GM19023 (cell line): Measurements from ENCODE around the gene TNXB.
"Not testable (repeated sequence)": the region's sequence is repeated elsewhere in the genome, so short reads cannot be mapped to it uniquely, and the experiment has no call there.

ENCODE experiments used
- ATAC-seq: cut with Tn5 transposase; IDR thresholded peaks from one replicate; pipeline ENCODE4 v1.9.1; 2021; ENCODE audit warnings: mild to moderate bottlenecking, moderate library complexity; ENCODE audit not compliant: unreplicated experiment

Gene TNXB

DNA sequence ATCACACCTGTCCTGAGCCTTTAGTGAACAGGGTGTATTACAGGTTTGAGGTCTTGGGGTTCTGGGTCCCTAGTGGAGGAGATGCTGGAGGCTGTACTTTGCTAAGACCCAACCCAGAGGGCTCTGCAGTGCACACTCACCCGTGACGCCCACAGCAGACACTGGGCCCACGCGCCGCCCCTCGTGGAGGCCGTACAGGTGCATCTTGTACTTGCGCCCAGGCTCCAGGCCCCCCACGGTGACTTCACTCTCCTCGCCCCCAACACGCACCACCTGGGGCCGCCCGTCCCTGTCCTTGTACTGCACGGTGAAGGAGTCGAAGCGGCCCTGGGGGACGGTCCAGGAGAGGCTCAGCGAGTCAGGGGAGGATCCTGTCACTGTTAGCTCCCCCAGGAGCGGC lies 41.6 kb downstream of the TNXB start:
- not testable (repeated sequence) for ATAC-seq

DNA sequence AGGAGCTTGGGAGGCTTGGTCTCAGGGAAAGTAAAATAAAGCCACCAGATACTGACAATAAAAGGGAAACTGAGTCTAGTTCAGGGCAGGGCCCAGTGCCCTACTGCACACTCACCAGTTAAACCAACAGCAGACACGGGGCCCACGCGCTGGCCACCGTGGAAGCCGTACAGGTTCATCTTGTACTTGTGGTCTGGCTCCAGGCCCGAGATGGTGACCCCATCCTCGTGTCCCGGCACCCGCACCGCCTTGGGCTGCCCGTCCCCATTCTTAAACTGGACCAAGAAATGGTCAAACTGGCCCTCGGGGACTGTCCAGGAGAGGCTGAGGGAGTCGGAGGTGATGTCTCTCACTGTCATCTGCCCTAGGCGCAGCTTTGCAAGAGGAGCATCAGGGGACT lies 44.4 kb downstream of the TNXB start:
- no peak for ATAC-seq

DNA sequence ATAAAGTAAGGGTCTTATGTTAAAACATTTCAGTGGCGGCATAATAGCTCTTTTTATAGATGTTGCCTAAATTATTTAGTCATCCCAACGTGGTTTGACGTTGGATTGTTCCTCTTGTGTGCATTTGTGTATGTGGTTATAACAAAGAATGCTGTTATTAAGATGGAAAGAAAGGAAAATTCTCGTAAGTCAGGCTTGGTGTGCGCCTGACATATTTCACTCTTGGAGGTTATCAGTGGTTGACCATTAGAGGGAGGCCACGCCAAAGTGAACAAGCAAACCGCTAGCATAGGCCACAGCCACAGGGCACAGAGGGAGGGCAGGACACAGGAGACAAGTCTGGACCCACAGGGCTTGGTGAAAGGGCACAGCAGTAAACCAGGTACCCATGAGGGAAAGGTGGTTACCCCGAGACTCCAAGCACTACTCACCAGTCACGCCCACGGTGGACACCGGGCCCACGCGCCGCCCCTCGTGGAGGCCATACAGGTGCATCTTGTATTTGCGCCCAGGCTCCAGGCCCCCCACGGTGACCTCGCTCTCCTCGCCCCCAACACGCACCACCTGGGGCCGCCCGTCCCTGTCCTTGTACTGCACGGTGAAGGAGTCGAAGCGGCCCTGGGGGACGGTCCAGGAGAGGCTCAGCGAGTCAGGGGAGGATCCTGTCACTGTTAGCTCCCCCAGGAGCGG lies 48.0 kb downstream of the TNXB start:
- no peak for ATAC-seq

DNA sequence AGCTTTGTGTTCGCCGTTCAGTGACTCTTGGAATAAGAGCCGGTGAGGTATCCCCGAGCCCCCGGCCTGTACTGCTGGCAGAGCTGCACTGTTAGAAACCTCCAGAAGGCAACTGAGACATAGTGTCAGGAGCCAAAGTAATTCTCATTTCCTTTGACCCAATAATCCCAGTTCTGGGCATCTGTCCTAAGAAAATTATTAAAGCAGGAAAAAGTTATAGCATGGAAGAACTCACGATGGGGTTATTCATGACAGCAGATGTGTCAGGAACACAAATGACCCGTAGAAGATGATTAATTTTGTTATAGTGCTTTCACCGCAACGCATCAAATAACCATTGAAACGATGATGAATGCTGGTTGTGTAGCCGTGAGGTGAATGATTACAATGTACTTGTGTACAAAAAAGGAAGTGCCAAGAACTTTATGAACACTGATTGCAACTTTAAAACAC lies 50.6 kb downstream of the TNXB start:
- ATAC-seq, result no peak

DNA sequence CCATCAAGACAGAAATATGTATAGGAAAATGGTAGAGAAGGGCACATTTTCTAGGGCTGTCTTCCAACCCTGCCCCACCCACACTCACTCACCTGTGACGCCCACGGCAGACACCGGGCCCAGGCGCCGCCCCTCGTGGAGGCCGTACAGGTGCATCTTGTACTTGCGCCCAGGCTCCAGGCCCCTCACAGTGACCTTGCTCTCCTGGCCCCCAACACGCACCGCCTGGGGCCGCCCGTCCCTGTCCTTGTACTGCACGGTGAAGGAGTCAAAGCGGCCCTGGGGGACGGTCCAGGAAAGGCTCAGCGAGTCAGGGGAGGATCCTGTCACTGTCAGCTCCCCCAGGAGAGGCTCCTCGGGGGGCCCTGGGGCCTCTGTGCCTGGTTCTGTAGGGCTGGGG lies 51.2 kb downstream of the TNXB start:
- no peak for ATAC-seq

DNA sequence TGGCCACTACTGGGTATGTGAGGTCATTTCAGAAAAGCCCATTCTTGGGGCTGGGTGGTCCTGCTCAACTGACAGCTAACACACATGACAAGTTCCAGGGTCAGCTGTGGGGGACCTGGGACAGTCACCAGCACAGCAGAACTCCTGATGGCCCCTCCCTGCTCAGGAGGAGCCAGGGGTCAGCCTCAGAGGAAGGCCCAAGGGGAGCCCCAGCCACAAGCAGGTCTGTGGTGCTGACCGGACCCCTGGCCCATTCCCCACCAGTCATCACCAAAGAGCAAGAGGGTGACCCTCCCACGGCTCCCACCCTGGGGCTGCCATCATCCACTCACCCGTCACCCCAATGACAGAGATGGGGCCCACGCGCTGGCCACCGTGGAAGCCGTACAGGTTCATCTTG lies 52.9 kb downstream of the TNXB start:
- no peak for ATAC-seq

DNA sequence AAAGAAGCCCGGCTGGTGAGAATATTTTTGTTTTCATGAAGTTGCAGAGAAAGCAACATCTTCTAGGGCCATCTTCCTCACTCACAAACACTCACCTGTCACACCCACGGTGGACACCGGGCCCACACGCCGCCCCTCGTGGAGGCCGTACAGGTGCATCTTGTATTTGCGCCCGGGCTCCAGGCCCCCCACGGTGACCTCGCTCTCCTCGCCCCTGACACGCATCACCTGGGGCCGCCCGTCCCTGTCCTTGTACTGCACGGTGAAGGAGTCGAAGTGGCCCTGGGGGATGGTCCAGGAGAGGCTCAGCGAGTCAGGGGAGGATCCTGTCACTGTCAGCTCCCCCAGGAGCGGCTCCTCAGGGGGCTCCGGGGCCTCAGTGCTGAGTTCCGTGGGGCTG lies 53.4 kb downstream of the TNXB start:
- not testable (repeated sequence) for ATAC-seq

DNA sequence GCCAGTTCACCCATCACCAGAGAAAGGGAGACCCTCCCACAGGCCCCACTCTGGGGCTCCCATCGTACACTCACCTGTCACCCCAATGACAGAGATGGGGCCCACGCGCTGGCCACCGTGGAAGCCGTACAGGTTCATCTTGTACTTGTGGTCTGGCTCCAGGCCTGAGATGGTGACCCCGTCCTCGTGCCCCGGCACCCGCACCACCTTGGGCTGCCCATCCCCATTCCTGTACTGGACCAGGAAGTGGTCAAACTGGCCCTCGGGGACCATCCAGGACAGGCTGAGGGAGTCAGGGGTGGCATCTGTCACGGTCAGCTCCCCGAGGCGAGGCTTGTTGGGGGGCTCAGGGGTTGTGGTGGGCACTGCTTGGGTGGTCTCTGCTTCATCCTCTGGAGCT lies 55.8 kb downstream of the TNXB start:
- not testable (repeated sequence) for ATAC-seq

DNA sequence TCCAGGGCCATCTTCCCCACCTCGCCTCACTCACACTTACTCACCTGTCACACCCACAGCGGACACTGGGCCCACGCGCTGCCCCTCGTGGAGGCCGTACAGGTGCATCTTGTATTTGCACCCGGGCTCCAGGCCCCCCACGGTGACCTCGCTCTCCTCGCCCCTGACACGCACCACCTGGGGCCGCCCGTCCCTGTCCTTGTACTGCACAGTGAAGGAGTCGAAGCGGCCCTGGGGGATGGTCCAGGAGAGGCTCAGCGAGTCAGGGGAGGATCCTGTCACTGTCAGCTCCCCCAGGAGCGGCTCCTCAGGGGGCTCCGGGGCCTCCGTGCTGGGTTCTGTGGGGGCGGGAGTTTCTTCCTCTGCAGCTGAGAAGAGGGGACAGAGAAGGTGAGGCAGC lies 56.5 kb downstream of the TNXB start:
- ATAC-seq, result not testable (repeated sequence)

DNA sequence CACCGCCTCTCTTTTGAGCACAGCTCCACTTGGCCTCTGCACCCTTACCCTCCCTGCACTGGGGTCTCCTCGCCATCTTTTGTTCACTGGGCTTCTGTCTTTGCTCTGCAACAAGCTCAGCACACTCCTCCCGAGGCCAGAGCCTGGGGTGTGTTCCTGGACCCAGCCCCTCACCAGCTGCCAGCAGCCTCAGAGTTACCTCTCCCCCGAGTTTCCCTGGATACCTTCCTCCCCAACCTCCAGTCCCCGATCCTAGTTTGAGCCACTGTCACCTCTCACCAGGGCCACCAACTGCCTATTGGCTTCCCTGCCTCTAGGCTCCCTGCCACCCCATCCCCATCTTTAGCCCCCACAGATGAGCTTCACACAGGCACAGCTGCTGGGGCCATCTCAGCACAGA lies 58.6 kb downstream of the TNXB start:
- ATAC-seq, result no peak

DNA sequence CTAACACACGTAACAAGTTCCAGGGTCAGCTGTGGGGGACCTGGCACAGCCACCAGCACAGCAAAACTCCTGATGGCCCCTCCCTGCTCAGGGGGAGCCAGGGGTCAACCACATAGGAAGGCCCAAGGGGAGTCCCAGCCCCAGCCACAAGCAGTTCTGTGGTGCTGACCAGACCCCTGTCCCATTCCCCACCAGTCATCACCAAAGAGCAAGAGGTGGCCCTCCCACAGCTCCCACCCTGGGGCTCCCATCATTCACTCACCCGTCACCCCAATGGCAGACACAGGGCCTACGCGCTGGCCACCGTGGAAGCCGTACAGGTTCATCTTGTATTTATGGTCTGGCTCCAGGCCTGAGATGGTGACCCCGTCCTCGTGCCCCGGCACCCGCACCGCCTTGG lies 59.4 kb downstream of the TNXB start:
- not testable (repeated sequence) for ATAC-seq

DNA sequence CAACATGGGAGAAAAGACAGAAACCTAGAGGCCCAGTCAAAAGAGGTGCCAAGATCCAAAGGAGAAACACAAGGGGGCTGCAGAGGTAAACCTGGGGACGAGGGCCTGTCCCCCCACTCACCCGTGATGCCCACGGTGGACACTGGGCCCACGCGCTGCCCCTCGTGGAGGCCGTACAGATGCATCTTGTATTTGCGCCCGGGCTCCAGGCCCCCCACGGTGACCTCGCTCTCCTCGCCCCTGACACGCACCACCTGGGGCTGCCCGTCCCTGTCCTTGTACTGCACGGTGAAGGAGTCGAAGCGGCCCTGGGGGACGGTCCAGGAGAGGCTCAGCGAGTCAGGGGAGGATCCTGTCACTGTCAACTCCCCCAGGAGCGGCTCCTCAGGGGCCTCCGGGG lies 60.0 kb downstream of the TNXB start:
- ATAC-seq, result not testable (repeated sequence)

DNA sequence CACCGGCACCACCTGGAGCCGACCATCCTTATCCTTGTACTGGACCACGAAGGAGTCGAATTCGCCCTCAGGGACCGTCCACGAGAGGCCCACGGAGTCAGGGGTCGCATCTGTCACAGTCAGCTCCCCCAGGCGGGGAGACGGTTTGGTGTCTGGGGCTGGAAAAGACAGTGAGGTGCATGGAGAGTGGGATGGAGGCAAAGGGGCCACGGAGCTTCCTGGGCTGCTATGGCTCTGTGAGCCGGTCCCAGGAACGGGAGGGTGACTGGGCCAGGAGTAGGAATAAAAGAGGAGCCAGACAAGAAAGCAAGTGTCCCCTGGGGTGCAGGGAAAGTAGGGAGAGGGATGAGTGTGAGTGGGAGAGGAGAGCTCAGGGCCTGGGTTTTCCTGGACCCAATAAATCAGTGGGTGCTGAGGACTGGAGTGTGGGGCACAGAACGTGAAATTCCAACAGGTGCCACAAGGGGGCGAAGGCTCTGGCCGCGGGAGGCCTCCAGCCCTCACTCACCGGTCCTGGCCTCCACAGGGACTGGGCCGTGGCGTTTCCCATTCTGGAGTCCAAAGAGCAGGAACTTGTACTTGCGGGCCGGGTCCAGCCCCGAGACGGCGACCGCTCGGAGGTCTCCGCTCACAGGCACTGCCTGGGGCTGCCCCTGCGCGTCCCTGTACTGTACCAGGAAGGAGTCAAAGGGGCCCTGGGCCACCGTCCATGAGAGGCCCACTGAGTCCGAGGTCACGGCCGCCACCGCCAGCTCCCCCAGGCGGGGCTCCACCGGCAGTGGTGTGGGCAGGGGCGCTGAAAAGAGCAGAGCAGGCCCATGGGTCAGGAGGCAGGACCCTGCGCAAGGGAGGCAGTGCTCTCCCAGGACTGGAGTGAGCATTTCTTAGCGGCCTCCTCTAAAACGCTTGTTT lies 61.0 kb downstream of the TNXB start:
- ATAC-seq, result no peak

DNA sequence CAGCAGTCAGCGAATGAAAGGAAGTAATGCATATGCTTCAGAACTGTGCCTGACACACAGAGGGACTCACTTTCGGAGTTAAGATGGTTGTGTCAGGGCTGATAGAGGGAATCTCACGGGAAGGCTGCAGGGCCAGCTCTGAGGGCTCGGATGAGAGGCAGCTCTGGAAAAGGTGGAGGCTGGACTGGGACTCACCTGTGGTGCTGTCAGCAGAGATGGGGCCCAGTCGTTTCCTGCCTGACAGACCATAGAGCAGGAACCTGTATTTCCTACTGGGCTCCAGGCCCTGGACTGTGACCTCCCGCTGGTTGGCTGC lies 61.6 kb downstream of the TNXB start:
- ATAC-seq, result no peak

DNA sequence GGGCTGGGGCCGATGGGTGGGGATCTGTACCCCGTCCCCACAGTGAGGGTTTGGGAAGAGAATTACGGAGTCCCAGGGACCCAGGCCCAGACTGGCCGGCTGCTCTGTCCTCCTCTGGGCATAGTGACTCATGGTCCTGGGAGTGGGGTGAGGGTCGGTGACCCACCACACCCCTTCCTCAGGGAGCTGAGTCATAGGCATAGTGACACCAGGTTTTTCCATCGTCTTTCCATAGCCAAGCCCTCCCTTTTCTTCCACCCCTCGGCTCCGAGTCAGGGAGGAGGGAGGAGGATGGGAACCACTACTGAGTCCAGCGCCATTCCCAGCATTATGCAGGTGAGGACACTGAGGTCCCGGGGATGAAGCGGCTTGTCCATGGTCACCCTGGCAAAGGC lies 62.1 kb downstream of the TNXB start:
- ATAC-seq, result no peak

DNA sequence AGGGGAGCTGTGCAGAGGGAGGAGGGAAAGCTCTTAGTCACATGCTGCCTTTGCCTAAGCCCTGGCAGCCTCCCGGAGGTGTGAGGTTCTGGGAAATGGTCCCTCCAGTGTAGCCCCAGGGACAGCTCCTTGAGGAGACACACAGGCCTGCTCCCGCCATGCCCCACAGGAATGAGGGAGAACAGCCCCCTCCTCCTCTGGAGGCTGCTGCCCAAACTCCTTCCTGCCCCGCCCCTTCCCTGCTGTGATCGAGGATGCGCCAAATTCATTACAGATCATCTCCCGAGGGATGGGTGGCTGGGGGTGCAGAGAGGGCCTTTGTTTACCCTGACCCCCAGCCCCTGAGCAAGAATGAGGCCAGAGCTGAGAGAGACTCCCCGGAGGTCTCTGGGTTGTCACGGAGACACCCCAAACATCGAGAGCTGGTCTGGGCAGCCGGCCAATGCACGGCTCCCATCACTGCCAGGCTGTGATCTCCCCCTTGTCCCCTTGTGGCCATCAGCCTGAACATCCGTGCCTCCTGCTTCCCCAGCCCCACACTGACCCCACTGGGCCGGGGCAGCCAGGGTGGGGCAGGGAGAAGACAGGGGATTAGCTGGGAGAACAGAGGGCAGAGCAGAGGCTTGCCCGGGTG lies 62.6 kb downstream of the TNXB start:
- ATAC-seq, result no peak

DNA sequence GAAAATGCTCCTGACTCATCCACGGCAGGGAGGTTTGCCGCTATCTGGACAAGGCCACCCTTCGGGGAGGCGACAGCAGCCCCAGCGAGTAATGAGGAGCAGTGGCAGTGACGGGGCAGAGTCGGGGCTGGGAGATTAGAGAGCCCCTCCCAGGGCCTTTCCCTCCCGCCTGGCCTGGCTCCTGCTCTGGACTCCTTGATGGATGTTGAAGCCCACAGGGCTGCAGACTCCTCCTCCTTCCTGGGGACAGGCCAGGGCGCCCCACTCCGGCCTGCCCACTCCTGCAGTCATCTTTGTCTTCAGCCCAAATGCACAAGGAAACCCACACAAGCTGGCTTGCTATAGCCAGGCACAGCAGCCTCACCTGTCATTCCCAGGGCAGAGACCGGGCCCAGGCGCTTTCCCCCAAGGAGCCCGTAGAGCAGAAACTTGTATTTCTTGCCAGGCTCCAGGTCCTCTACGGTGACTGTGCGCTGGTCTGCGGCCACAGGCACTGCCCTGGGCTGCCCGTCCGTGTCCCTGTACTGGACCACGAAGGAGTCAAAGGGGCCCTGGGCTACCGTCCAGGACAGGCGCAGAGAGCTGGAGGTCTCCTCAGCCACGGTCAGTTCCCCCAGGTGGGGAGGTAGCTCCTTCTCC lies 63.2 kb downstream of the TNXB start:
- ATAC-seq, result no peak

DNA sequence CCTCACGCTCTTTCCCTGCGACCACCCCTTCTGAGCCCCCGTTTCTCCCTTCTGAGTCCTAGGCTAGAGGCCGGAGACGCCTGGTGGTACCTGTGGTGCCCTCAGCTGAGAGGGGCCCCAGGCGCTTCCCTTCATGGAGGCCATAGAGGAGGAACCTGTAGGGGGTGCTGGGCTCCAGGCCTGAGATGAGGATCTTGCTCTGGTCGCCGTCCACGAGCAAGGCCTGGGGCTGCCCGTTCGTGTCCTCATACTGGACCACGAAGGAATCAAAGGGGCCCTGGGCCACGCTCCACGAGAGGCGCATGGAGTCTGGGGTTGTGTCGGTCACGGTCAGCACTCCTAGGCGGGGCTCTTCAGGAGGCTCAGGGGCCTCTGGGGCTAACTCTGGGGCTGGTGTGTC lies 64.2 kb downstream of the TNXB start:
- not testable (repeated sequence) for ATAC-seq

DNA sequence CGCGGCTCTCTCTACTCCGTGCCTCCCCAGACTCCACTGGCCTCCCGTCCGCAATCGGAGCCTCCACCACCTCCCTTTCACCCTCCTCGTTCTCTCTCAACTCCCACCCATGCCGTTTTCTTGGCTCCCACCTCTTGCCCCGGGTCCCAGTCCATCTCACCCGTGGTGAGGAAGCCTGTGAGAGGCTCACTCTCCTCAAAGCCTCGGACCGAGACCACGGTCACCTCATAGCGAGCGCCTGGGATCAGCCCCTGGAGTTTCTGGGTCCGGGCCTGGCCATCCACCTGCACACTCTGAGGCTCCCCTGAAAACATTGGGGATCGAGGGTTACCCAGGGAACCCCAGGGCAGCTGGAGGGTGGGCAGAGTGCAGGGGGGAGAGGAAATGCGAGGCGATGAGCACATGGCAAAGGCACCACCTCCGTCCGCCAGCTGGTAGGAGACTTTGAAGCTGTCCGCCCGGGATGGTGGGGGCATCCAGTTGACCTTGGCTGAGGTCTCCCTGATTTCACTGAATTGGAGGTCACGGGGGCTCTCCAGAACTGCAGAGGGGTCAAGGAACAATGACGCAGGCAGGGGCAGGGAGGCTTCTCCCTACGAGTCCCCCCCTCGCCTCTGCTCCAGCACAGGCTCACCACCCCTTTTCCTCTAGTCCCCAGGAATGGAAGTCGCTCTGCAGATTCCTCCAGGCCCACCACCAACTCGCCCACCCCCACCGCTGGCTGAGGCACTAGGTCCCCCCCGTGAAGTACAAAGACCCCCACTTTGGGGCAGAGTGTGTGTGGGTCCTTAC lies 65.4 kb downstream of the TNXB start:
- not testable (repeated sequence) for ATAC-seq

DNA sequence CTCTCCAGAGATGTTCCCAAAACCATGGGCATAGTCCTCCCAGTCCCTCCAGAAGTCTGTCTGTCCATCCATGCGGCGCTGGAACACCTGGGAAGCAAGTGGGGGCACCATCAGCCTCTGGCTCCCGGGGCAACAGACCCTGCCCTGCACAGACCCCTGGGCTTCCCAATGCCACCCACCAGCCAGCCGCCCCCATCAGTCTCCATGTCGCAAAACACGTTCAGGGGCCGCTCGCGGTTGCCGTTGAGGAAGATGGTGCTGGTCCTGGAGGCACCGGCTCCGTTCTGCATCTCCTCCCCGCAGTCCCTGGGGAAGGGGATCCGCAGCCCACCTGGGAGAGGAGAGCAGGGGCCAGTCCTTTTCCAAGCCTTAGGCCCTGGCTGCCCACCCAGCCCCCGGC lies 66.9 kb downstream of the TNXB start:
- ATAC-seq, result not testable (repeated sequence)

DNA sequence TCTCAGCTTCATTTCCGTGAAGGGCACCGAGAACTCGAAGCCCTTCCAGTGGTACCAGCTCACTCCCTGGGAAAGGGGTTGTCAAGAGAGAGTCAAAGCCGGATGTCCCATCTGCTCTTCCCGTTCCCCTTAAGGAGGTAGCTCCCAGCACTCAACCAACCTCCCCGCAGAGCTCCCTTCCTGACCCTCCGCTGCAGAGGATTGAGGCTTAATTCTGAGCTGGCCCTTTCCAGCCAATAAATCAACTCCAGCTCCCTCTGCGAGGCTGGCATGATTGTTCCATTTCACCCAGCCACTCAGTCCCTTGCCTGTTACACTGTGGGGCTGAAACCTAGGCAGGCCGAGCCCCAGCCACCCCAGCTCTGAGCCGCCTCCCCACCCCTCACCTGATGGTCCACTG lies 67.8 kb downstream of the TNXB start:
- not testable (repeated sequence) for ATAC-seq
